Large intestine (tissue), 3 donors: ENCODE data around the gene PRR15L. TPM values are rescaled to one million over a fixed set of nuclear protein-coding genes. Genes with fewer than 3 reads are reported as not detected.
A peak's percentile ranks its signal among the peaks of the same experiment; 100 is the strongest.

Experiments
- DNase-seq, 2 donors: peaks; one replicate each; pipeline versions ENCODE4 v3.0.0 to v3.0.0-alpha.2; 2013
- H3K27ac ChIP-seq: one replicate; pipeline ENCODE4 v1.5.1; 2013; ENCODE audit warnings: low read length
- H3K27me3 ChIP-seq: 2 replicates; pipeline ENCODE4 v1.6.1; 2013; ENCODE audit warnings: low read length; ENCODE audit not compliant: control insufficient read depth, insufficient read depth
- H3K36me3 ChIP-seq: 2 replicates; pipeline ENCODE4 v1.6.1; 2013; ENCODE audit warnings: low read length; ENCODE audit not compliant: control insufficient read depth, insufficient read depth
- H3K4me1 ChIP-seq: one replicate; pipeline ENCODE4 v1.6.1; 2013; ENCODE audit warnings: low read length; ENCODE audit not compliant: control insufficient read depth, insufficient read depth
- H3K4me3 ChIP-seq: one replicate; pipeline ENCODE4 v1.5.1; 2013; ENCODE audit warnings: low read length
- H3K9me3 ChIP-seq: one replicate; pipeline ENCODE4 v1.6.1; 2013; ENCODE audit warnings: mild to moderate bottlenecking, low read depth, low read length, moderate library complexity; ENCODE audit not compliant: control insufficient read depth
- WGBS: methylation state at CpG from one replicate; pipeline ENCODE4 v1.1.5; 2013; ENCODE audit warnings: low lambda C conversion rate; ENCODE audit not compliant: insufficient coverage; 5-methylcytosine and 5-hydroxymethylcytosine counted together
- polyA plus RNA-seq: library from polyadenylated mRNA; unstranded; fragments of 120-200 nt; gene quantifications from one replicate; pipeline ENCODE4 v1.2.1, GENCODE V29; 2013

The PRR15L gene
- polyA plus RNA-seq, 1 donor = 133 TPM

DNA sequence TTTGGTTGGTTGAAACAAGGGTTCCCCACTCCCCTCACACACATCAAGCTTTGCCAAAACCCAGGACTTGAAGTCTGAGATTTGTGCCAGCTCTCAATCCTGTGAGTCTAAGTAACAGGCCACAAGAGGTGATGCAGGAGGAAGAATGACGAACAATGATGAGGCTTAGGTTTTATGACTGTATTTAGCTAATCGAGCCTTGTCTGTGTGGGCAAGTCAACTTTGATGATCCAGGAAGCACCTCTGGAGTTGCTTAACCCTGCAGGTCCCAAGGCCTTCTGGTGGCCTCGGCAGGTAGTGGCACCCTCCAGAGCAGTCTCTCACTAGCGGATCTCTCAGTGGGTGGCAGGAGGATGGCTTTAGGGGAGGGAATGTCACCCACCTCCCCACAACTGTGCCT, 41.9 kb upstream of the PRR15L start:
- Histone ChIP-seq H3K27me3 (peaks cover 2% of the 10 kb centered on the region), H3K9me3 (no peaks in the 10 kb centered on the region), H3K36me3 (no peaks in the 10 kb centered on the region), H3K27ac (no peak overlapping the region), H3K4me1 (peaks cover 19% of the 10 kb centered on the region), H3K4me3 (no peak overlapping the region)
- no CpG with 5 or more reads among the region's 4 CpGs for WGBS
- DNase-seq = peak in 1 of 2 donors; percentile 36

DNA sequence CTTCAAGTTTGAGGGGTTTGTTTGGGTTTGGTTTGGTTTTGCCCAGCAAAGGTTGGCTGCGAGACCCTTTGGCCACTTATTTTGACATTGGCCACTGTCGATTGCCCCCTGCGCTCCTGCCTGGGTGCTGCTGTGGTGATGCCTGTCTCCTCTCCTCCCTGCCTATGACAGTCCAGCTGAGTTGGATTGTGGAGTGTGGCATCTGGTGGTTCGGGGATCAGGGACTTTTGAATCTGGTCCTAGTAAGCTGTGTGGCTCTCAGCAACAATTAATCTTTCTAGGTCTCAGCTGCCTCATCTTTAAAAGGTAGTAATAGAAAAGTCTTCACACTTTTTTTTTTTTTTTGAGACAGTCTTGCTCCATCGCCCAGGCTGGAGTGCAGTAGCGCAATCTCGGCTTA, 40.4 kb upstream of the PRR15L start:
- no peak overlapping the region for H3K27ac ChIP-seq
- WGBS = no CpG with 5 or more reads among the region's 7 CpGs

DNA sequence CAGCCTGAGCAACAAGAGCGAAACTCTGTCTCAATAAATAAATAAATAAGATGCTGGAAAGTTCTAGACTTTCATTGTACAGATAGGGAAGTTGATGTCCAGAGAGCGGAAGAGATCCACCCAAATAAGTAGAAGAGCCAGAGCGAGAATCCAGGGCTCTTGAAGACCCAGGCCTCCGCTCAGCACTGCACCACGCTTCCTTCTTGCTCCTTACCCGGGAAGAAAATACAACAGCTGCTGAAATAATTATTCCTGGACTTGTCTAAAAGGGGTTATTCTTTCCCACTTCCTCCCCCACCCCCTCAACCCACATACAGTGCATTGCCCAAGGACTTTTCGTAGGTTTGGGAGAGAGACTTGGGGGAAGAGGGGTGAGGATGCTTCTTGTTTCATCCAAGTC, 39.9 kb upstream of the PRR15L start:
- no peak for DNase-seq
- WGBS = no CpG with 5 or more reads among the region's 7 CpGs
- no peaks in the 10 kb centered on the region for H3K9me3 ChIP-seq
- H3K36me3 ChIP-seq = no peaks in the 10 kb centered on the region
- H3K4me3 ChIP-seq = no peak overlapping the region
- no peak overlapping the region for H3K27ac ChIP-seq
- H3K4me1 ChIP-seq = peaks cover 13% of the 10 kb centered on the region
- H3K27me3 ChIP-seq = peaks cover 2% of the 10 kb centered on the region

More for the DNA sequence above, 40.4 kb upstream of the PRR15L start:
- Histone ChIP-seq H3K4me1 (peaks cover 17% of the 10 kb centered on the region), H3K27me3 (peaks cover 2% of the 10 kb centered on the region), H3K9me3 (no peaks in the 10 kb centered on the region), H3K36me3 (no peaks in the 10 kb centered on the region), H3K4me3 (no peak overlapping the region)
- no peak for DNase-seq

DNA sequence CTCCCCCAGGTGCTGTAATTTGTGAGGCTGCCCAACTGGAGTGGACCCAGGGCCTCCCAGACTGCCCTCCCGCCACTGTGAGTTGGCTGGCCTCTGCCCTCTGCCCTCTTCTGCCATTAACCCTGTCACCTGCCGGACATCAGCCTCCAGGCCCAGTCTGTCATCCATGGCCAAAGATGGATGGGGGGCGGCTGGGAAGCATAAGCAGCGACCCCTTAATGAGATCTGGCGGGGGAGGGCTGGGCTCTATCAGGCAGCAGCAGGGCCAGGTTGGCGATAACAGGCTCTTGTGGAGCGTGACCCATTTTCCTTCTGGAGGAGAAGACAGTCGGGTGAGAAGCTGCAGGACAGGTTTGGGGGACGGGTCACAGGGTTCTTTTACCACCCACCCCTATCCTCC, 38.5 kb upstream of the PRR15L start:
- H3K4me3 ChIP-seq = no peak overlapping the region
- DNase-seq = no peak
- no peak overlapping the region for H3K27ac ChIP-seq
- peaks cover 2% of the 10 kb centered on the region for H3K27me3 ChIP-seq
- H3K36me3 ChIP-seq = no peaks in the 10 kb centered on the region
- WGBS = no CpG with 5 or more reads among the region's 9 CpGs
- H3K9me3 ChIP-seq = no peaks in the 10 kb centered on the region
- peaks cover 5% of the 10 kb centered on the region for H3K4me1 ChIP-seq

DNA sequence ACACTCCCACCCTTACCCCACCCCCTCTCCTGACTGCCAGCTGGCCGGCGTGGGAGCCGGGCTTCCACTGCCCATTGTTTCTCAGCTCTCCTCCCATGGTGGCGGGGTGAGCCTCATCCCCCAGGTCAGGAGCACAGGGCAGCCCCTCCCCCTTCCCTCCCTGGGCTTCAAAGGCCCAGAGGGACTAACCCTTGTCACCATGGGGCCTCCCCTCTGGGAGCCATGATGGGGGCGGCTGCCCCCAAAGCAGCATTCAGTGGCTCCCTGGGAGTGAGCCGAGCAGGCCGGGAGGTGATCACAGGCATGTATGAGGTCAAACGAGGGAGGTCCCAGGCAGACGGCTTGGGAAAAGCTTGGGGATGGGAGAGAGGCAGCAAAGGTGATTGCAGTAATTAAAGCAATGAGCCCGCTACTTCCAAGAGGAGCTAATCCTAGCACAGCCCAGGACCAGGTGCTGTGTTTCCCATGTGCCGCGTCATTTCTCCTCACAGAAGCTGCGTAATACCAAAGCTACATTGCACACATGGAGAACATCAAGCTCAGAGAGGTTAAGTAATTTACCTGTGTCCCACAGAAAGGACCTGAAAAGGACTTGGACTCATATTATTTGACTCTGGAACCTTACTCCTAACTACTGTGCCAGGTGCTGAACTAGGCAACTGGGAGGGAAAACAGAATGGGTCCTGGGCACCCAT, 37.7 kb upstream of the PRR15L start:
- no peaks in the 10 kb centered on the region for H3K9me3 ChIP-seq
- DNase-seq = no peak
- H3K27ac ChIP-seq = no peak overlapping the region
- H3K27me3 ChIP-seq = peaks cover 2% of the 10 kb centered on the region
- H3K36me3 ChIP-seq = no peaks in the 10 kb centered on the region
- H3K4me1 ChIP-seq = peaks cover 5% of the 10 kb centered on the region
- no peak overlapping the region for H3K4me3 ChIP-seq
- no CpG with 5 or more reads among the region's 13 CpGs for WGBS

DNA sequence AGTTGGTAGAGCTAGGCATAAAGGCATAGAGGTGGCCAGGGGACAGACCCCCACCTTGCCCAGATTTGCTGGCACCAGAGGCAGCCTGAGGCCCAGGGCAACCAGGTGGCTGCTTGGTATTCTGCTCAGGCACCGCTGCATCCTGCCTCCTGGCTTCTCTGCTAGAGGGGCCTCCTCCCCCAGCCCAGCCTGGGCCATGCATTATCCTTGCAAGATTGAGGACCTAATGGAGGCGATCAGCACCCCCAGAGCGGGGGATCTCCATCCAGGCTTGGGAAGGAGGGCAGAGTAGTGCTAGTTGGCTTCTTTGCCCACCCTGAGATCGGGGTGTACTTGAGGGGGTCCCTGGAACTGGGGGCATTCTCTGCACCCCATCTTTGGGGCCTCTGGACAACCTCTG, 37.0 kb upstream of the PRR15L start:
- Histone ChIP-seq H3K9me3 (no peaks in the 10 kb centered on the region), H3K4me3 (no peak overlapping the region), H3K27ac (no peak overlapping the region), H3K36me3 (no peaks in the 10 kb centered on the region), H3K4me1 (peaks cover under 1% of the 10 kb centered on the region), H3K27me3 (peaks cover 2% of the 10 kb centered on the region)
- WGBS = no CpG with 5 or more reads among the region's 4 CpGs
- no peak for DNase-seq

DNA sequence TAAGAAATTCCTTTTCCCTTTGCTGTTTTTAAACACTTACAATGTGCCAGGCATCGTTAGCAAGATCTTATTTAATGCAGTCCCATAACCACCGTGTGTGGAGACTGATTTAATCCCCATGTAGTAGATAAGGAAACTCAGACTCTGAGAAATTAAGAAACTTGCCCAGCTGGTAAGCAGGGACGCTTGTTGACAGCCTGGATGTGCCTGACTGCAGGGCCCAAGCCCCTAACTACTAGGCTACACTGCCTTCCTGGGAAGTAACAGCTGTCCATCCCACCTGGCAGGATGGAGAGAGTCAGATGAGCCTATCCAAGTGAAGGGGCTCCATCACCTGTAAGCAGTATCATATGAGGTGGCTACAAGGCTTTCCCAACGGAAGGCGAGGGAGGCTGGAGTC, 36.3 kb upstream of the PRR15L start:
- peaks cover 2% of the 10 kb centered on the region for H3K27me3 ChIP-seq
- H3K27ac ChIP-seq = no peak overlapping the region
- DNase-seq = no peak
- no CpG with 5 or more reads among the region's 5 CpGs for WGBS
- H3K4me1 ChIP-seq = no peaks in the 10 kb centered on the region
- H3K36me3 ChIP-seq = no peaks in the 10 kb centered on the region
- H3K4me3 ChIP-seq = no peak overlapping the region
- no peaks in the 10 kb centered on the region for H3K9me3 ChIP-seq

DNA sequence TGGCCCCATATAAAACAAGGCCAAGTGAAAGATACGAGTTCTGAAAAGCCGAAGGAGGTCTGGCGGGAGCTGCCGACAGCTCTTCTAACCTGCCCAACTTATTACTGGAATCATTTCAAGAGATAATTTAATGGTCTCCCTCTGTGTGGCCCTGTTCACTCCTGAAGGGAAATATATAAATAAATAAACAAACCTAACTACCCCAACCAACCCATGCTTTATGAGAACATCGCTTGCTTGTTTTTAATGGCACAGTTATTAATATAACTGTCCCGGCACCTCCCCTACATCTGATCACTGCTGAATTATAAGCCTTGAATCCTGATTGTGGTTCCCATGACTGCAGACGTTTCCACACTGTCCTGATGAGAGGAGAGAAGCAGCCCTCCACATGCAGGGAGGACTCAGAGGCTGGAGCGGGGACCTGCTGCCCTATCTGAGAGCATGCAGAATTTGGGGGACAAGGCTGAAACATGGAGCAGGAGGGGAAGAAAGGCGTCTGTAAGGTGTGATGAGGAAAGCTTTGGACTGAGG, 35.4 kb upstream of the PRR15L start:
- no peak for DNase-seq
- no peaks in the 10 kb centered on the region for H3K36me3 ChIP-seq
- H3K4me1 ChIP-seq = peaks cover under 1% of the 10 kb centered on the region
- no peak overlapping the region for H3K4me3 ChIP-seq
- H3K27ac ChIP-seq = no peak overlapping the region
- no peaks in the 10 kb centered on the region for H3K9me3 ChIP-seq
- WGBS = 80% methylated on average over 1 of the region's 9 CpGs
- H3K27me3 ChIP-seq = peaks cover 2% of the 10 kb centered on the region

DNA sequence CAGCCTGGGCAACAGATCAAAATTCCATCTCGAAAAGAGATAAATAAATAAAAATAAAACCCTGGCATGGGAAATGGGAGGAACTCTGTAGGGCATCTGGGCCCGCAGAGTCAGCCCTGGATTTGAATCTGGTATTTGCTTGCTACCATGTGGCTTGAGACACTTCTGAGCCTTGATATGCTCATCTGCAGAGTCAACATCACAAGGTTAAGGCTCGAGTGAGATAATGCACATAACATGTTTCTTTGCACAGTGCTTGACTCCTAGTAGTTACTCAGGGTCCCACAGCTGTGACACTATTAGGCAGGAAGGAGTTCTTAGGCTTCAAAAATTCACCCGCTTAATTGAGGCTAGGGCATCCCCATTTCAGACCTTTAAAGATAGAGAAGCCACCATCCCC, 34.5 kb upstream of the PRR15L start:
- no peaks in the 10 kb centered on the region for H3K9me3 ChIP-seq
- H3K36me3 ChIP-seq = no peaks in the 10 kb centered on the region
- H3K4me3 ChIP-seq = no peak overlapping the region
- no CpG with 5 or more reads among the region's 4 CpGs for whole genome bisulfite sequencing
- no peak for DNase-seq
- peaks cover 7% of the 10 kb centered on the region for H3K4me1 ChIP-seq
- peaks cover 4% of the 10 kb centered on the region for H3K27me3 ChIP-seq
- no peak overlapping the region for H3K27ac ChIP-seq

DNA sequence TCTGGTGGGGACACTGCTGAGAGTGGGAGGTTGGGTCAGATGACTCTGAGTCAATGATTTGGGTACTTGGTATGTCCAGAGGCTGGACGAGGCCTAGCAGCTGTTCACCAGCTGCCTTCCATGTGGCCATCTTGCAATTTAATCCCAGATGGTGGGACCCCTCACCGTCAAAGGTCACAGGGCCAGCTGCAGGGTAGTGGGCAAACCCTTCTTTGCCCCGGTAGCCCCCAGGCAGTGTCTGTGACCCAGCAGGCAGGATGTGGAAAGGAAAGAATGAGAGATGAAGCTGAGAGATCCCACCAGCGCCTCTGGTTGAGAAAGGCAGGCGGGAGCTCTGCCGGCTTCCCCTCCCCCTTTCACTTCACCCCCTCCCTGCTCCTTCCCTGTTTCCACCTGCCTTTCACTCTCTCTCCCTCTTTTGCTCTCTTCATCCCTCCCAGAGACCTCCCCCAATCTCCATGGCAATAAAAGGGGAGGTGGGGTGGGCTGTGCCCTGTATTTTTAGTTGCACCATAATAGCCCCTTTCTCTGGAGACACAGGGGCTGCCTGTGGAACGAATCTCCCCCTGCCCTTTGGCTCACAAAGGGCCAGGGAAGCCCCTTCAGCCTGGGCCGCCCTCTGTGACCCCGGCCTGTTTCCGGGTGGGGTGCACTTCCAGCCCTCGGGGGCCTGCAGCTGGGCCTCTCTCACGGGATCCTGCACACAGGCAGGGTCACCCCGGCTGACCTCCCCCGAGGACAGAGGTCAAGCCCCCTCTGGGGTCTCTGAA, 33.5 kb upstream of the PRR15L start:
- H3K27ac ChIP-seq = no peak overlapping the region
- 20% methylated on average over 1 of the region's 14 CpGs for WGBS

More for the DNA sequence above, 33.5 kb upstream of the PRR15L start:
- H3K36me3 ChIP-seq = no peaks in the 10 kb centered on the region
- no peaks in the 10 kb centered on the region for H3K9me3 ChIP-seq
- no peak for DNase-seq
- H3K27me3 ChIP-seq = peaks cover 4% of the 10 kb centered on the region
- no peak overlapping the region for H3K4me3 ChIP-seq
- H3K4me1 ChIP-seq = peaks cover 10% of the 10 kb centered on the region
